ENCODE data around the gene MACROD2. TPM values are rescaled to one million over a fixed set of nuclear protein-coding genes. Genes with fewer than 3 reads are reported as not detected.

Gene MACROD2
- total and polyA plus RNA-seq, 4 donors, result 0.66 to 10.5 (median 3.3) TPM

GRCh38 chr20:15005300-15005986 lies 1010.1 kb downstream of the MACROD2 start:
- Histone ChIP-seq H3K9ac (ENCODE audit: low read depth in 1 of 2, low read length in 2 of 2) (no peak overlapping the region), H3K4me3 (ENCODE audit: low read depth in 1 of 3, low read length in 3 of 3) (no peak overlapping the region), H3K27ac (ENCODE audit: low read depth in 1 of 2, low read length in 2 of 2) (no peak overlapping the region), H3K9me3 (ENCODE audit: control insufficient read depth in 4 of 4, low read length in 3 of 4) (no peaks in the 10 kb centered on the region), H3K36me3 (ENCODE audit: control insufficient read depth in 4 of 4, insufficient read depth in 3 of 4, low read depth in 1 of 4, low read length in 3 of 4) (no peaks in the 10 kb centered on the region), H3K4me1 (ENCODE audit: control insufficient read depth in 4 of 4, insufficient read depth in 4 of 4, low read length in 3 of 4) (no peaks in the 10 kb centered on the region), H3K27me3 (ENCODE audit: control insufficient read depth in 4 of 4, insufficient read depth in 4 of 4, low read length in 3 of 4) (no peaks in the 10 kb centered on the region)
- DNase-seq (ENCODE audit: low spot score), result no peak
- 74% methylated on average over 4 of the region's 4 CpGs for WGBS
- peak; percentile 27 for TF ChIP-seq SP1 (IDR thresholded peaks at IDR 0.05)
- no peak for TF ChIP-seq GABPA (IDR thresholded peaks at IDR 0.05 in 1 of 2, conservative IDR thresholded peaks at IDR 0.05 in 1 of 2)
- TF ChIP-seq RXRA (IDR thresholded peaks at IDR 0.05), result peak; percentile 16 to 37

GRCh38 chr20:15011631-15012030 lies 1016.3 kb downstream of the MACROD2 start:
- Histone ChIP-seq H3K27ac (ENCODE audit: low read depth in 1 of 2, low read length in 2 of 2) (no peak overlapping the region), H3K36me3 (ENCODE audit: control insufficient read depth in 4 of 4, insufficient read depth in 3 of 4, low read depth in 1 of 4, low read length in 3 of 4) (no peaks in the 10 kb centered on the region), H3K9ac (ENCODE audit: low read depth in 1 of 2, low read length in 2 of 2) (no peak overlapping the region), H3K4me1 (ENCODE audit: control insufficient read depth in 4 of 4, insufficient read depth in 4 of 4, low read length in 3 of 4) (no peaks in the 10 kb centered on the region), H3K4me3 (ENCODE audit: low read depth in 1 of 3, low read length in 3 of 3) (no peak overlapping the region), H3K9me3 (ENCODE audit: control insufficient read depth in 4 of 4, low read length in 3 of 4) (no peaks in the 10 kb centered on the region), H3K27me3 (ENCODE audit: control insufficient read depth in 4 of 4, insufficient read depth in 4 of 4, low read length in 3 of 4) (no peaks in the 10 kb centered on the region)
- no peak for TF ChIP-seq GABPA (IDR thresholded peaks at IDR 0.05 in 1 of 2, conservative IDR thresholded peaks at IDR 0.05 in 1 of 2)
- no peak for TF ChIP-seq JUND (IDR thresholded peaks at IDR 0.05)
- TF ChIP-seq FOXA1 (IDR thresholded peaks at IDR 0.05), result no peak
- TF ChIP-seq TAF1 (conservative IDR thresholded peaks at IDR 0.05), result no peak
- no peak for TF ChIP-seq NR2F2 (IDR thresholded peaks at IDR 0.05)
- TF ChIP-seq FOXA2 (IDR thresholded peaks at IDR 0.05), result no peak
- no peak for TF ChIP-seq ZBTB33 (IDR thresholded peaks at IDR 0.05)
- TF ChIP-seq HNF4G (IDR thresholded peaks at IDR 0.05), result no peak
- no peak for TF ChIP-seq RAD21 (IDR thresholded peaks at IDR 0.05)
- TF ChIP-seq YY1 (IDR thresholded peaks at IDR 0.05), result no peak
- TF ChIP-seq SP1 (IDR thresholded peaks at IDR 0.05), result no peak
- TF ChIP-seq REST (IDR thresholded peaks at IDR 0.05), result no peak
- TF ChIP-seq RXRA (IDR thresholded peaks at IDR 0.05), result no peak
- no peak for TF ChIP-seq EGR1 (IDR thresholded peaks at IDR 0.05; ENCODE audit: low read depth in 2 of 2)
- no peak for TF ChIP-seq ATF3 (IDR thresholded peaks at IDR 0.05)
- TF ChIP-seq HNF4A (conservative IDR thresholded peaks at IDR 0.05), result no peak
- no peak for TF ChIP-seq CTCF (IDR thresholded peaks at IDR 0.05; ENCODE audit: low read depth, low read length, missing input control)
- WGBS, result 93% methylated on average over 4 of the region's 4 CpGs
- no peak for DNase-seq (ENCODE audit: low spot score)

Measured in liver (tissue), 9 donors.